ENCODE data around the gene NECTIN1.

DNA sequence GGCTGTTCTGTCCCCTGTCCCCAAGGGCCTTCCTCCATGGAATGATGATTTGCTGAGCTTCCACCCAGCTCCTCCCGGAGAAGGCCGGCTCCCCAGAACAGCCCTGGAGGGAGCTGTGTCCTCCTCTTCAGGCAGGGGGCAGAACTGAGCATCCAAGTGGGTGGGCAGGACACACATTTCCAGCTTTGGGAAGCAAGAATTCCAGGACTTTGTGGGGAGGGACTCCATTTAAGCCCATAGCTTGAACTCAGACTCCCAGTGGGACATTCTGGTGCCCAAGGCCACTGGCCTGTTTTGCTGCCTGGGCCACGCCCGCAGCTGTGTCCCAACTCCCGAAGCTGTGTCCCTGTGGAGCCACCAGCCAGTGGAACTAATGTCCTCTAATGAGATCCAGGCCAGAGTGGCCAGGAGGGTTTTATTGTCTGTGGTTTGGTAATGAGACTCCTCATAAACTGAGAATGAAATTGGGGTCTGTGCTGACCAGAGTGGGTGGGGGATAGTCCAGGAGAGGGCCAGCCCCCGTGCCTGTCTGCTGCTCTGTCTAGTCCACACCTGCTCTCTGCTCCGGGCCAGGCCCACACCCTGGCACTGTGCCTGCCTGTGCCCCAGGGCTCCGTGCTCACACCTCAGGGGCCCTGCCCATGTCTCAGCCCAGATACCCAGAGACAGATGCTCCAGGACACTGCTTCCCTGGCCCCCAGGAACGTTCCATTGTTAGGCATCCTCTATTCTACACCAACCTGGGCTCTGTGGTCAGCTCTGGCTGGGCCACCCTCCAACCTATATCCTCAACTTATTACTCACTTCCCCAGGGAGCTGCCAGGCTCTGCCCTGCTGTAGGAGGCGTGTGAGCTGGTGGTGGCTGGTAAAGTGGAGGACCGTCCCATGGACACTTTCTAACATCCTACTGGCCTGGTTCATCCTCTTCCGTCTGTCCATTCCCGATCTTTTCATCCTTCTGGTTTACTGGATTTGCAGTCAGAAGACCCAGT, 7.6 kb downstream of the NECTIN1 start:
- TF ChIP-seq POLR2A (IDR thresholded peaks at IDR 0.05) (no peak), POLR2AphosphoS5 (IDR thresholded peaks at IDR 0.05) (no peak)
- TF ChIP-seq, protein P1, sequence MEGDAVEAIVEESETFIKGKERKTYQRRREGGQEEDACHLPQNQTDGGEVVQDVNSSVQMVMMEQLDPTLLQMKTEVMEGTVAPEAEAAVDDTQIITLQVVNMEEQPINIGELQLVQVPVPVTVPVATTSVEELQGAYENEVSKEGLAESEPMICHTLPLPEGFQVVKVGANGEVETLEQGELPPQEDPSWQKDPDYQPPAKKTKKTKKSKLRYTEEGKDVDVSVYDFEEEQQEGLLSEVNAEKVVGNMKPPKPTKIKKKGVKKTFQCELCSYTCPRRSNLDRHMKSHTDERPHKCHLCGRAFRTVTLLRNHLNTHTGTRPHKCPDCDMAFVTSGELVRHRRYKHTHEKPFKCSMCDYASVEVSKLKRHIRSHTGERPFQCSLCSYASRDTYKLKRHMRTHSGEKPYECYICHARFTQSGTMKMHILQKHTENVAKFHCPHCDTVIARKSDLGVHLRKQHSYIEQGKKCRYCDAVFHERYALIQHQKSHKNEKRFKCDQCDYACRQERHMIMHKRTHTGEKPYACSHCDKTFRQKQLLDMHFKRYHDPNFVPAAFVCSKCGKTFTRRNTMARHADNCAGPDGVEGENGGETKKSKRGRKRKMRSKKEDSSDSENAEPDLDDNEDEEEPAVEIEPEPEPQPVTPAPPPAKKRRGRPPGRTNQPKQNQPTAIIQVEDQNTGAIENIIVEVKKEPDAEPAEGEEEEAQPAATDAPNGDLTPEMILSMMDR (IDR thresholded peaks at IDR 0.05), result peak in 2 of 6 experiments; percentile 23 to 24

Measured in upper lobe of left lung (tissue), 4 donors.